SK-MEL-5 (cell line): ENCODE data around the gene CNDP2. TPM values are rescaled to one million over a fixed set of nuclear protein-coding genes. Genes with fewer than 3 reads are reported as not detected.
"Not testable (repeated sequence)": the region's sequence is repeated elsewhere in the genome, so short reads cannot be mapped to it uniquely, and the experiment has no call there.

Experiments used
- DNase-seq: peaks from one replicate; pipeline ENCODE4 v3.0.0-alpha.2; 2016; ENCODE audit warnings: low read depth, low spot score
- in situ Hi-C: cut with HindIII; loops from 2 replicates; pipeline ENCODE4 v1.10.0; 2016; ENCODE audit warnings: low sequenced_read_pairs, high pct_unique_total_duplicates, low pct_unique_long_range_greater_than_20kb
- total RNA-seq: library from RNA; depleted of rRNA; stranded (reverse); fragments of >200 nt; shearing (Covaris generic); gene quantifications from 2 replicates; pipeline ENCODE4 v1.2.3, GENCODE V29; 2014

Gene CNDP2
- total RNA-seq, 1 experiment from 2014 or later, result 23.0 TPM

- no peak for DNase-seq
- in situ Hi-C loops, result no loop called here
Measured at GRCh38 chr18:74524097-74524496, 27.9 kb downstream of the CNDP2 start.

- DNase-seq, in situ Hi-C loops: not testable (repeated sequence)
Measured at GRCh38 chr18:74524915-74525314, 28.8 kb downstream of the CNDP2 start.

GRCh38 chr18:74525741-74526140 lies 29.6 kb downstream of the CNDP2 start:
- DNase-seq, result no peak
- in situ Hi-C loops, result no loop called here

- no peak for DNase-seq
- in situ Hi-C loops, result no loop called here
Measured at GRCh38 chr18:74526488-74526887, 30.3 kb downstream of the CNDP2 start.

GRCh38 chr18:74528478-74528877 lies 32.3 kb downstream of the CNDP2 start:
- DNase-seq, result no peak
- in situ Hi-C loops, result no loop called here

- DNase-seq, result no peak
- in situ Hi-C loops, result no loop called here
Measured at GRCh38 chr18:74528913-74529312, 32.8 kb downstream of the CNDP2 start.

DNA sequence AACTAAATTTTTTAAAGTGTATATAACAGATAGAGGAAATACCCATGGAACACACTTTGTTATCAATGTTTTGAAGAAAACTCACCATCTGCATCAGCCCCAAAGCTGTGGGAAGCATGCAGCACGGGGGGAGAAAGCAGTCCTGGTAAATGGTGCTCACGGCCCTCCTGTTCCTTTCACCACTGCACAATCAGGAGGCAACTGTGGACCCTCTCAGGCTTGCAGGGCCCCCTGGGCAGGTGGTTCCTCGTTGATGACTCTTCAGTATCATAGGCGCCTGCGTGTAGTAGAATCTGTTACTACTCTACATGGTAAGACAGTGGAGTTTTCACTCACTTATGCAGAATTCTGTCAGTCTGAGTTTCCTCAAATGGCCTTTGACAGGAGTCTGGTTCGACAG lies 33.2 kb downstream of the CNDP2 start:
- DNase-seq, result no peak
- in situ Hi-C loops, result no loop called here

DNA sequence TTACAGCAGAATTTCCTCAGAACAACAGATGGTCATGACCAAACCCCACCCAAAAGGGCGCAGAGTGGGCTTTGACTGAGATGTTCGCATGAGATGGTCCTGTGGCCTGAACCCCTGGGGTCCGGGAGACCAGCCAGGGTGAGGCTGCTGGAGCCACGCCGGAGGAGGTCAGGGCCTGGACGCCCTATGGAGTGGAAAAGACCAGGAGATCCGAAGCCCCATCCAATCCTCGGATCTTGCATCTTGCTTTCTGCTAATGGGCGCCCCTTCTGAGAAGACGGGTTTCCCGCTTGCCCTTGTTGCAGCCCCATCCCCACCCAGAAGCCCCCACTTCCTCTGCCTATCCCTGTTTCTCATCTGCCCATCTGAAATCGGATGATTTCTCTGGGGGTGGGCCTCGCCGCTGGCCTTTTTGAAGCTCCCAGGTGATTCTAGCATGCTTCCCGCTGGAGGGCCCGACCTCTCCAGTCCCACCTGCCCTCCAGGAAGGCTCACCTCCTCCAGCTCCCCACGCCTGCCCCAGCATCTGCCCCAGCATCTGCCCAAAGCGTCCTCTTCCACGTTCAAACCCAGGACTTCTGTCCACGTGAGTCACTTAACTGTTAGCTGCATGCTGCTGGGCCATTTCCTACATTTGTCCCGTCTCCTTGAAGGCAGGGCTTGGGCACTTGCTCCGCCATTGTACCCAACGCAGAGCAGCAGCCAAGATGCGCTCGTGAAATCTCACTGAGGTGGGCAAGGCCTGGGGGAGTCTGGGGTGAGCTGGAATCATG lies 33.8 kb downstream of the CNDP2 start:
- in situ Hi-C loops, result no loop called here
- no peak for DNase-seq

- no peak for DNase-seq
- in situ Hi-C loops, result no loop called here
Measured at GRCh38 chr18:74530584-74530862, 34.4 kb downstream of the CNDP2 start.

DNA sequence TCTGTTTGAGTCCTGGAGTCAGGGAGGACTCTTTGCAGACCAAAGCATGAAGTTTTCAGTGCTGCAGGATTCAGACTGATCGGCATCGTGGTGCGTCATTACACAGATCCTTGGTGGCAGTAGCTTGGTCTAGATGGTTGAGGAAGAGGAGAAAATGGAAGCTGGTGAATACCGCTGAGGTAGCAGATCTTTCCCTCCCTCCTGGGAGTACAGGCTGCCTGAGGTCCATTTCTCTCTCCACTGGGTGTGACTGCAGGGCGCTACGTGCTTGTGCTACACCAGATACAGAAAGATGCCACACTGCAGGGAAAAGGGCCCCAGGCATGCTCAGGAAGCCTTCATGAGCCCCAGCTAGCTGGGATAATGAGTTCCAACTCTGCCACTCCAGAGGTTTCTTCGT lies 34.9 kb downstream of the CNDP2 start:
- in situ Hi-C loops, result no loop called here
- no peak for DNase-seq

DNA sequence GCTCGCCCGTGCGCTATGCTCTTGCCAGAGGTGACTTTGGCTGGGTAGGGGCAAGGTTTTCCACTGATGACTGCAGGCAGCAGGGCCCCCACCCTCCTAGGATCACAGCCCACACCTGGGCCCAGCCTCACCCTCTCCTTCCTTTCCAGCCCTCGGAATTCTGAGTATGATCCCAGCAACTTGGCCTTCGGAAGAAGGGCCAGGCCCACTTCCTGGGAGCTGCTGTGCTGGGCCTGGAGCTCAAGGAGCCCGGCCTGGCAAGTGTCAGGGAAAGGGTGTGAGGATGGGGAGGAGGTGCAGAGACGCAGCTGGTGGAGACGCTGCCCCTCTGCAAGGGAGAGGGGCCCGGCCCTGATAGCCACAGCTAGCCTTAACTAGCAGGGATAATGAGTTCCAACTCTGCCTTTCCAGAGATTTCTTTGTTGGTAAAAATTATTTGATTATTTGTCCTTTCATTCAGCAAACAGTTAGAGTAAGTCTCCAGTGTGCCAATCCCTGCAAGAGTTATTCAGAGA lies 36.4 kb downstream of the CNDP2 start:
- in situ Hi-C loops, result no loop called here
- DNase-seq, result no peak

DNA sequence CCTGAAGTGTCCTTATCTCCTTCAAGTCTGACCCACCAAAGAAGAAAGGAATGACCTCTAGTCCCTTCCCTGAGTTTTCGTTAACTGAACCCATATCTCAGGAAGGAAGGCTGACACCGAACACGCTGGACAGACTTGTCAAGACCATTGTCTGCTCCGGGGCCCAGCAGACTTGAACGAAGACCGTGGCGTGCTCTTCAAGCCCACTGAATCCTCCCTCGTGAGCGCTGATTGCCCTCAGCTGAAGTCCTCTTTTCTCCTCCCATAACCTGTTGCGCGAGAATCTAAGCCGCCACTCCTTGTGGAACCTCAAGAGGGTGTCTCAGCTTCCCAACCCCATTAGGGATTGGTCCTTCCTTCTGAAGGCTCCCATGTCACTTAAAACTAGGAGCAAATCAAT lies 37.5 kb downstream of the CNDP2 start:
- no peak for DNase-seq
- in situ Hi-C loops, result no loop called here

GRCh38 chr18:74534150-74534969 lies 38.2 kb downstream of the CNDP2 start, which contains the start of gene CNDP1:
Gene CNDP1 (plus strand): TSS chr18:74534500. CDS start chr18:74534668, 168 bp downstream.
- no peak for DNase-seq
- in situ Hi-C loops, result no loop called here

GRCh38 chr18:74534981-74535649 lies 39.0 kb downstream of the CNDP2 start:
- in situ Hi-C loops, result no loop called here
- no peak for DNase-seq

DNA sequence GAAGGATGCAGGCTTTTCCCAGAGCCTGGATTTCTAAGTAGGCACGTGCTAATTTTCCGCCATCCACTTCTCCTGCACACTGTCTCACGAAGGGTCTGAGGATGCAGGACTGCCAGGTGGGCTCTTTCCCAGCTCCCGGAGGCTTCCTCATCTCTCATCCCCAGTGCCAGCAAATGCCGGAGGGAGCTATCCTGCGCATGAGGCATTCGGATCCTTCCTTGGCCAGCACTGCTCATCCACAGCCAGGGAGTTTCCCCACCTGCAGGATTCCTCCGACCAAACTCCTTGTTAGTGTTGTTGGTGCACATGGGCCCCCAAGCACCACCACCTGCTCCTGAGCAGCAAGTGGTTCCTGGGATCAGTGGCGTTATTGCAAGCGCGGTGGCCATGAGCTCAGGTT lies 43.1 kb downstream of the CNDP2 start:
- in situ Hi-C loops, result no loop called here
- no peak for DNase-seq

DNA sequence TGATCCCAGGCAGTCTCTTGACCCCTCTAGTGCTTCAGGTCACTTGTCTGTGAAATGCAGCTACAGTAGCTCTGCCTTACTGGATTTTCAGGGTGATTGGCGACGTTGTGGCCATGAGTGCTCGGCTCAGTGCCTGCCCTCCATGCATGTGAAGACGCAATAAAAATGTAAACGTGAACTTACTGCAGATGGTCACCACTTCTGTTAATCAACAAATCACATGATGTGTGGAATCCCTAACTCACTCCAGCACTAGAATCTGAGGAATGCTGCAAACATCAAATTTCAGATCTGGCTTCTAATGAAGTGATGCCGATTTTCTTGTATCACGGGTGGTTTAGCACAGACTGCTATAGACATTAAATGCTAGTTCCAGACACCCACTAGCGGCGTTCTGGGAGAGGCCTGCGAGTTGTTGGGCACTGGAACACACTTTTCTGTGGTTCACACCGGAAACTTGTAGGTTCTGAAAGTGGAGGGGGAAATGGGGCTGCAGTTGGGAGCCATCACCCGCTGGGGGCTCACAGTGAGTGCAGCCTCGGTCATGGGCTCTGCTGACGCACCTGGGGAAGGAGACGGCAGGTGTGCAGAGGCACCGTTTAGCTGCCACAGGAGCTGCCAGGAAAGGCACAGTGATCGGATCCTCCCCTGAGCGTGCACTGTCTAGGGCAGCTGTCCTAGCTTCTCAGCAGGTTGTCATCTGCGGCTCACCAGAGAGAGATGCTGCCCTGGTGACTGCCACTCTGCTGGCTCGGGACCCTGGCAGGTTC lies 44.7 kb downstream of the CNDP2 start:
- in situ Hi-C loops, result no loop called here
- DNase-seq, result no peak

DNA sequence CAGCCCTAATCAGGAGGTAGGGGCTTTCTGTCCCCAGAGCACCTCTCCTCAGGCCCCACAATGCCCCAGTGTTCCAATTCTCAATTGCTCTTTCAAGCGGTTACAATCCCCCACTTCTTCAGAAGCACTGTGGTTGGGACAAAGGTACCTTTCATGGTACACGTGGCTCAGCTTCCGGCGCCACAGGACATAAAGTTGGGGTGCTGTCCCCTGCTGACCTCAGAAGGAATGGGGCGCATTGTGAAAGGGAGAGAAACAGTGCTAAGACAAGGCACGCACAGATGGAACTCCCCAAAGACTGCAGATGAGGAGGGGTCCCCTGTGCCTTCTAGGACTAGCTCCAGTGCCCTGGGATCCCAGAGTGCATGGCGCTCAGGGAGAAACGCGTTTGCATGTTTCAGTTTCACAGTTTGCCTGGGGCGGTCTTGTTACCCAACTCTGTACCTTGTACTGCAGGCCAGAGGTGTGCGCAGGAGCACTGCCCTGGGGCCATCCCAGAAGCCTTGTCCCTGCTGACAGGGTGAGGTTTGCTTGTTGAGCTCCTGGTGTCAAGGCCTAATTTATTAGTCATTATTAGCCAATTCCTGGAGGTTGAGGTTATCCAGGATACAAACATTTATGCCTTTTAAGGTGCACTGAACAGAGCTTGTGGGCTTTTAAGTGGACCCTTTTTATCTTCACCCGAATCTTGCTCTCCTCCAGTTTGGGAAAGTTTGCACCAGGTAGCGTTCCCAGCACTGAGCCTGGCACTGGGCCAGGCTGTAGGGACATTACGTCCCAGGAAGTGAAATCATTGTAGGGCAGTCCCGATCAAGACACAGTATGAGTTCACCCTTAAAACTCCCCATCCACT lies 45.8 kb downstream of the CNDP2 start:
- in situ Hi-C loops, result no loop called here

More for the DNA sequence above, 45.8 kb downstream of the CNDP2 start:
- DNase-seq, result peak; percentile 74
